ENCODE results near the gene ZNF605. TPM values are rescaled to one million over a fixed set of nuclear protein-coding genes. Genes with fewer than 3 reads are reported as not detected.
"Not testable (repeated sequence)": the region's sequence is repeated elsewhere in the genome, so short reads cannot be mapped to it uniquely, and the experiment has no call there.

ZNF605 gene
- total and polyA plus RNA-seq, 4 donors, result 18.7 to 23.3 (median 21.1) TPM

- Histone ChIP-seq H3K27ac (ENCODE audit: low read depth, low read length) (no peak overlapping the region), H3K27me3 (ENCODE audit: control insufficient read depth, insufficient read depth, low read length) (no peaks in the 10 kb centered on the region), H3K4me1 (ENCODE audit: control insufficient read depth, insufficient read depth, low read length) (peaks cover 3% of the 10 kb centered on the region), H3K36me3 (ENCODE audit: control insufficient read depth, insufficient read depth, low read length) (peaks cover 14% of the 10 kb centered on the region), H3K9me3 (ENCODE audit: control insufficient read depth, insufficient read depth, low read length) (no peaks in the 10 kb centered on the region), H3K4me3 (ENCODE audit: low read depth, low read length) (peak overlapping the region; percentile 46)
- under 1% methylated on average over 56 of the region's 64 CpGs for WGBS (ENCODE audit: insufficient coverage)
- no peak for DNase-seq (ENCODE audit: low read depth in 4 of 6, low spot score in 6 of 6)
Observed at GRCh38 chr12:132886529-132887477, 69.3 kb downstream of the ZNF605 start.

- Histone ChIP-seq H3K4me3 (ENCODE audit: low read depth, low read length) (no peak overlapping the region), H3K27me3 (ENCODE audit: control insufficient read depth, insufficient read depth, low read length) (no peaks in the 10 kb centered on the region), H3K36me3 (ENCODE audit: control insufficient read depth, insufficient read depth, low read length) (peaks cover 30% of the 10 kb centered on the region), H3K27ac (ENCODE audit: low read depth, low read length) (no peak overlapping the region), H3K9me3 (ENCODE audit: control insufficient read depth, insufficient read depth, low read length) (no peaks in the 10 kb centered on the region), H3K4me1 (ENCODE audit: control insufficient read depth, insufficient read depth, low read length) (no peaks in the 10 kb centered on the region)
- 75% methylated on average over 1 of the region's 7 CpGs for WGBS (ENCODE audit: insufficient coverage)
- no peak for DNase-seq (ENCODE audit: low read depth in 4 of 6, low spot score in 6 of 6)
Observed at GRCh38 chr12:132881818-132882217, 74.3 kb downstream of the ZNF605 start.

DNA sequence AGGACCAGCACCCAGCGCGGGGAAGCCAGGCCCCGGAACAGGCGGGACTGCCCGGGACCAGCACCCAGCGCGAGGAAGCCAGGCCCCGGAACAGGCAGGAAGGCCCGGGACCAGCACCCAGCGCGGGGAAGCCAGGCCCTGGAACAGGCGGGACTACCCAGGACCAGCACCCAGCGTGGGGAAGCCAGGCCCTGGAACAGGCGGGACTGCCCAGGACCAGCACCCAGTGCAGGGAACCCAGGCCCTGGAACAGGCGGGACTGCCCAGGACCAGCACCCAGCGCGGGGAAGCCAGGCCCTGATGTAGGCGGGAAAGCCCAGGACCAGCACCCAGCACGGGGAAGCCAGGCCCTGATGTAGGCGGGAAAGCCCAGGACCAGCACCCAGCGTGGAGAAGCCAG lies 81.5 kb downstream of the ZNF605 start:
- WGBS (ENCODE audit: insufficient coverage), result 96% methylated on average over 21 of the region's 21 CpGs
- not testable (repeated sequence) for H3K9me3 ChIP-seq (ENCODE audit: control insufficient read depth, insufficient read depth, low read length); H3K4me3 ChIP-seq (ENCODE audit: low read depth, low read length); DNase-seq (ENCODE audit: low read depth in 4 of 6, low spot score in 6 of 6); H3K27me3 ChIP-seq (ENCODE audit: control insufficient read depth, insufficient read depth, low read length); H3K27ac ChIP-seq (ENCODE audit: low read depth, low read length); H3K4me1 ChIP-seq (ENCODE audit: control insufficient read depth, insufficient read depth, low read length)
- H3K36me3 ChIP-seq (ENCODE audit: control insufficient read depth, insufficient read depth, low read length), result peaks cover 82% of the 10 kb centered on the region

GRCh38 chr12:132874175-132874574 lies 81.9 kb downstream of the ZNF605 start:
- H3K4me3 ChIP-seq (ENCODE audit: low read depth, low read length), result no peak overlapping the region
- DNase-seq (ENCODE audit: low read depth in 4 of 6, low spot score in 6 of 6), result no peak
- no peaks in the 10 kb centered on the region for H3K9me3 ChIP-seq (ENCODE audit: control insufficient read depth, insufficient read depth, low read length)
- H3K27me3 ChIP-seq (ENCODE audit: control insufficient read depth, insufficient read depth, low read length), result no peaks in the 10 kb centered on the region
- 98% methylated on average over 11 of the region's 11 CpGs for WGBS (ENCODE audit: insufficient coverage)
- H3K36me3 ChIP-seq (ENCODE audit: control insufficient read depth, insufficient read depth, low read length), result peaks cover 84% of the 10 kb centered on the region
- no peaks in the 10 kb centered on the region for H3K4me1 ChIP-seq (ENCODE audit: control insufficient read depth, insufficient read depth, low read length)
- no peak overlapping the region for H3K27ac ChIP-seq (ENCODE audit: low read depth, low read length)

DNA sequence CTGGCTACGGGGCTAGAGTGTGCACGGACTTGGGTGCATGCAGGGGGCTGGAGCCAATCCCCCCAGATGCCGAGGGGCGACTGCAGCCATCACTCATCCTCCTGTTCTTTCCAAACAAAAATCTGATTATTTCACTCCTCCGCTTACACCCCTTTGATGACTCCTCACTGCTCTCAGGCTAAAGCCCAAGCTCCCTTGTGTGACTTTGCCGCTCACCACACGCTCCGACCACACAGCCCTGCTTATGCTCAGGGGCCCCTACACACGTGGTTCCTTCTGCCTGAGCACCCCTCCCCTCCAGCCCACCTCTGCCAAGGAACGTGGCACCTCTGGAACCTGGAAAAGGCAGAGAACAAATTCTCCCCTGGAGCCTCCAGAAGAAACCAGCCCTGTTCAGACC lies 82.4 kb downstream of the ZNF605 start:
- H3K27me3 ChIP-seq (ENCODE audit: control insufficient read depth, insufficient read depth, low read length), result no peaks in the 10 kb centered on the region
- 88% methylated on average over 10 of the region's 10 CpGs for WGBS (ENCODE audit: insufficient coverage)
- H3K4me3 ChIP-seq (ENCODE audit: low read depth, low read length), result no peak overlapping the region
- H3K36me3 ChIP-seq (ENCODE audit: control insufficient read depth, insufficient read depth, low read length), result peaks cover 79% of the 10 kb centered on the region
- no peaks in the 10 kb centered on the region for H3K9me3 ChIP-seq (ENCODE audit: control insufficient read depth, insufficient read depth, low read length)
- no peaks in the 10 kb centered on the region for H3K4me1 ChIP-seq (ENCODE audit: control insufficient read depth, insufficient read depth, low read length)
- DNase-seq (ENCODE audit: low read depth in 4 of 6, low spot score in 6 of 6), result no peak
- no peak overlapping the region for H3K27ac ChIP-seq (ENCODE audit: low read depth, low read length)

DNA sequence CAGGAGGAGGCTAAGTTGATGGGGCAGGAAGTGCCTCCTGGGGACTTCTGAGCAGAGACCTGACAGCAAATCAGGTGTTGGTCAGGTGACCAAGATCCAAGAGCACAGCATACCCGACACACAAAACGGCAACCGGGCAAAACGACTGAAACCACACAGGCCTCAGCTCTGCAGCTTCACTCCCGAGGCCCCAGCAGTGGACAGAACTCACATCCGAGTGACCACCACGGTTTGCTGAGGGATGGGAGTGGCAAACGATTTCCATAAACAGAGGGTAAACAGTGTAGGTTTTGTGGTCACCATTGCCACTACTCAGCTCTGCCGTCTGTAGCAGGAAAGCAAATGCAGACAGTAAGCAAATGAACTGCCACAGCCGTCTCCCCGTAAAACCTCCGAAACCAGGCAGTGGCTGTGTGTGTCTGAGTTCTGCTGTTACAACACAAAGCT lies 83.1 kb downstream of the ZNF605 start:
- H3K4me3 ChIP-seq (ENCODE audit: low read depth, low read length), result no peak overlapping the region
- 82% methylated on average over 12 of the region's 12 CpGs for WGBS (ENCODE audit: insufficient coverage)
- no peaks in the 10 kb centered on the region for H3K4me1 ChIP-seq (ENCODE audit: control insufficient read depth, insufficient read depth, low read length)
- DNase-seq (ENCODE audit: low read depth in 4 of 6, low spot score in 6 of 6), result no peak
- no peaks in the 10 kb centered on the region for H3K27me3 ChIP-seq (ENCODE audit: control insufficient read depth, insufficient read depth, low read length)
- H3K27ac ChIP-seq (ENCODE audit: low read depth, low read length), result no peak overlapping the region
- H3K9me3 ChIP-seq (ENCODE audit: control insufficient read depth, insufficient read depth, low read length), result no peaks in the 10 kb centered on the region
- peaks cover 79% of the 10 kb centered on the region for H3K36me3 ChIP-seq (ENCODE audit: control insufficient read depth, insufficient read depth, low read length)

GRCh38 chr12:132872073-132872855 lies 83.8 kb downstream of the ZNF605 start:
- WGBS (ENCODE audit: insufficient coverage), result 92% methylated on average over 18 of the region's 21 CpGs
- Histone ChIP-seq H3K27ac (ENCODE audit: low read depth, low read length) (no peak overlapping the region), H3K4me1 (ENCODE audit: control insufficient read depth, insufficient read depth, low read length) (no peaks in the 10 kb centered on the region), H3K4me3 (ENCODE audit: low read depth, low read length) (no peak overlapping the region), H3K27me3 (ENCODE audit: control insufficient read depth, insufficient read depth, low read length) (no peaks in the 10 kb centered on the region), H3K9me3 (ENCODE audit: control insufficient read depth, insufficient read depth, low read length) (no peaks in the 10 kb centered on the region), H3K36me3 (ENCODE audit: control insufficient read depth, insufficient read depth, low read length) (peaks cover 81% of the 10 kb centered on the region)
- no peak for DNase-seq (ENCODE audit: low read depth in 4 of 6, low spot score in 6 of 6)

- H3K27ac ChIP-seq (ENCODE audit: low read depth, low read length), result no peak overlapping the region
- H3K4me3 ChIP-seq (ENCODE audit: low read depth, low read length), result no peak overlapping the region
- peaks cover 81% of the 10 kb centered on the region for H3K36me3 ChIP-seq (ENCODE audit: control insufficient read depth, insufficient read depth, low read length)
- DNase-seq (ENCODE audit: low read depth in 4 of 6, low spot score in 6 of 6), result no peak
- H3K9me3 ChIP-seq (ENCODE audit: control insufficient read depth, insufficient read depth, low read length), result no peaks in the 10 kb centered on the region
- H3K27me3 ChIP-seq (ENCODE audit: control insufficient read depth, insufficient read depth, low read length), result no peaks in the 10 kb centered on the region
- 97% methylated on average over 14 of the region's 14 CpGs for WGBS (ENCODE audit: insufficient coverage)
- H3K4me1 ChIP-seq (ENCODE audit: control insufficient read depth, insufficient read depth, low read length), result no peaks in the 10 kb centered on the region
Observed at GRCh38 chr12:132869551-132869950, 86.6 kb downstream of the ZNF605 start.

Measured in spinal cord (tissue), 10 donors.